DMS53 treated with DMSO at 0.1 percent for 48 hours (cell line): ENCODE data around the gene ADAMTS2.
"Not testable (repeated sequence)": the region's sequence is repeated elsewhere in the genome, so short reads cannot be mapped to it uniquely, and the experiment has no call there.

Source experiments
- DNase-seq: peaks from one replicate; lab custom pipeline; 2025; ENCODE audit not compliant: unreplicated experiment; lab: John Stamatoyannopoulos, UW

The ADAMTS2 gene

GRCh38 chr5:179298181-179298993 is 46.9 kb downstream of the ADAMTS2 start:
- no peak for DNase-seq

GRCh38 chr5:179297486-179298180 is 47.6 kb downstream of the ADAMTS2 start:
- no peak for DNase-seq

GRCh38 chr5:179297026-179297425 is 48.2 kb downstream of the ADAMTS2 start:
- DNase-seq, result no peak

GRCh38 chr5:179296150-179296821 is 49.0 kb downstream of the ADAMTS2 start:
- DNase-seq, result no peak

- DNase-seq, result no peak
Measured at GRCh38 chr5:179295778-179296149, 49.5 kb downstream of the ADAMTS2 start.

GRCh38 chr5:179294891-179295777 is 50.1 kb downstream of the ADAMTS2 start:
- DNase-seq, result no peak

GRCh38 chr5:179294131-179294780 is 51.0 kb downstream of the ADAMTS2 start:
- no peak for DNase-seq

GRCh38 chr5:179292681-179293635 is 52.3 kb downstream of the ADAMTS2 start:
- no peak for DNase-seq

GRCh38 chr5:179292202-179292601 is 53.1 kb downstream of the ADAMTS2 start:
- no peak for DNase-seq

GRCh38 chr5:179290681-179291540 is 54.4 kb downstream of the ADAMTS2 start:
- DNase-seq, result no peak

- DNase-seq, result no peak
Measured at GRCh38 chr5:179289756-179290385, 55.4 kb downstream of the ADAMTS2 start.

GRCh38 chr5:179288809-179289185 is 56.5 kb downstream of the ADAMTS2 start:
- DNase-seq, result no peak

- no peak for DNase-seq
Measured at GRCh38 chr5:179288101-179288808, 57.0 kb downstream of the ADAMTS2 start.

GRCh38 chr5:179287631-179288030 is 57.6 kb downstream of the ADAMTS2 start:
- DNase-seq, result no peak

- DNase-seq, result no peak
Measured at GRCh38 chr5:179287071-179287470, 58.2 kb downstream of the ADAMTS2 start.

- DNase-seq, result not testable (repeated sequence)
Measured at GRCh38 chr5:179285776-179286162, 59.5 kb downstream of the ADAMTS2 start.
